HG03439 (cell line): ENCODE measurements around the gene PTK7.
A peak's percentile ranks its signal among the peaks of the same experiment; 100 is the strongest.
"Not testable (repeated sequence)": the region's sequence is repeated elsewhere in the genome, so short reads cannot be mapped to it uniquely, and the experiment has no call there.

ENCODE experiments used
- ATAC-seq: cut with Tn5 transposase; IDR thresholded peaks from one replicate; pipeline ENCODE4 v1.9.1; 2021; ENCODE audit warnings: mild to moderate bottlenecking, moderate library complexity; ENCODE audit not compliant: unreplicated experiment

PTK7 gene

GRCh38 chr6:43054206-43054943 lies 21.7 kb upstream of the PTK7 start:
- no peak for ATAC-seq

DNA sequence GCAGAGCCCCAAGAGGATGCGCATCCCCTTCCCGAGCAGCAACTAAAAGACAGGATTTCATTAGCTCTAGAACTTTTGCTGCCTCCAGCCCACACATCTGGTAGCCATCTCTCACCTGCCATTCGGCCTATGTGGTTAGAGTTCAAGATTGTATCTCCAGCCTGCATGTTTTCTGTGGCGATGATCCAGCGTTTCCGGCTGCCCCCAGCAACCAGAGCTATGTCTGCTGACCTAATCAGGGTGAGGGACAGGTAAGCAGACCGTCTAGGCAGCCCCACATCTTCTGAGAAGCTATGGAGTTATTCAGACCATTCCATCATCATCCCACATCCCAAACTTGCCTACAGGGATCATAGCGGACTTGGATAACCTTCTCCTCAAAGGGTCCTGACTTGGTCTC lies 20.1 kb upstream of the PTK7 start:
- ATAC-seq = no peak

DNA sequence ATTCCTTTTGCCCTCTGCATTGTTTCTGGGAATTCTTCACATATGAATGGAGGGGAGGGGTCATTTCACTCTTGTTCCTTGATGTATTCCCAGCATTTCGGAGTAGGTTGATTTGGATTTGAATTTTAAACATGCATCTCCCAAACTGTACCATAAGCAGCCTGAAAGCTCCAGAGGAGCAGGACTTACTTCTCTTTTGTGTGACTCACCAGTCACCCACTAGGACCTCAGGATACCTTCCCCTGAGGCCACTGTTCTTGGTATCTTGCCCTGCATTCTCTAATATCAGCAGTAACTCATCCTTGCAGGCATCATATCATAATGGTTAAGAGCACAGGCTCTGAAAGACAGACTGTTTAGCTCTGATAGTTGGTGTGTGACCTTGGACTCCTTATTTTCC lies 17.6 kb upstream of the PTK7 start:
- no peak for ATAC-seq

DNA sequence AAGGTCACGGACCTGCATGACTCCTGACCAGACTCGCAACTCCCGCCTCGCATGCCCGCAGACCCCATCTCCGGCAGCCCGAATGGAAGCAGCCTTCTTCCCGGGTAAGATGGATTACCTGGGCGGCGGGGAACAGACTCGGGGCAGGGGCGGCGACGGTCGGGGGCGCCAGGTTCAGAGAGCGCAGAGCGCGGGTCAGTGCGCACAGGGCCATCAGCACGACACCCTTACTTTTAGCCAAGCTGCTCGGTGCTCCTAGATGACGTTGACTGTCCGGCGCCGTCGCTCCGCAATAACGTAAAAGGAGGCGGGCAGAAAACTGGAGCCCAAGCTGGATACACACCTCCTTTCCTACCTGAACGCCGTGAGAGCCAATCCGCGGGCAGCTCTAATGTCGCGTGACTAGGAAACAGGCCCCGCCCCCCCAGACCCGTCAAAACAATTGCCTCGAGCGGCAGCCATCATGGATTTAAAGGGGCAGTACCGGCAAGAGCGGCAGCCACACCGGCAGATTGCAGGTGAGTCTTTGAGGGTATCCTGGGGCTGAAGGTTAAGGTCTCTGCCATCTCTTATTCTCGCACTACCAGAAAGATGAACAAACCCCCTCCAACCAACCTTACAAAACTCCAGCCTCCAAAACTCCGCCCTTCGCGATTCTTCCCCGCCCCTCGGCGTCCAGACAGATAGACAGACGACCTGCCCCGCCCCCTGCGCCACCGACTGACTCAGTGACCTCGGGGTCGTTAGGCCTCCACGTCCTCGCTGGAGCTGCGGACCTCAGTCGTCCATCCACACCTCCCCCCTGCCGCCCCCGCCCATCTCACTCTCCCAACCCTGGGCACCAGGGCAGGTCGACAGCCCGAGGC lies 16.7 kb upstream of the PTK7 start, which contains the start of the genes KLC4 and MRPL2:
Gene KLC4, plus strand, starts transcription at position 464 of the 866 bp plus-strand sequence. CDS start 1,705 bp downstream, outside the sequence.
Gene MRPL2, minus strand, starts transcription at position 267 of the 866 bp plus-strand sequence. Its CDS starts 53 bp downstream, at position 214.
- peak; percentile 90 for ATAC-seq

DNA sequence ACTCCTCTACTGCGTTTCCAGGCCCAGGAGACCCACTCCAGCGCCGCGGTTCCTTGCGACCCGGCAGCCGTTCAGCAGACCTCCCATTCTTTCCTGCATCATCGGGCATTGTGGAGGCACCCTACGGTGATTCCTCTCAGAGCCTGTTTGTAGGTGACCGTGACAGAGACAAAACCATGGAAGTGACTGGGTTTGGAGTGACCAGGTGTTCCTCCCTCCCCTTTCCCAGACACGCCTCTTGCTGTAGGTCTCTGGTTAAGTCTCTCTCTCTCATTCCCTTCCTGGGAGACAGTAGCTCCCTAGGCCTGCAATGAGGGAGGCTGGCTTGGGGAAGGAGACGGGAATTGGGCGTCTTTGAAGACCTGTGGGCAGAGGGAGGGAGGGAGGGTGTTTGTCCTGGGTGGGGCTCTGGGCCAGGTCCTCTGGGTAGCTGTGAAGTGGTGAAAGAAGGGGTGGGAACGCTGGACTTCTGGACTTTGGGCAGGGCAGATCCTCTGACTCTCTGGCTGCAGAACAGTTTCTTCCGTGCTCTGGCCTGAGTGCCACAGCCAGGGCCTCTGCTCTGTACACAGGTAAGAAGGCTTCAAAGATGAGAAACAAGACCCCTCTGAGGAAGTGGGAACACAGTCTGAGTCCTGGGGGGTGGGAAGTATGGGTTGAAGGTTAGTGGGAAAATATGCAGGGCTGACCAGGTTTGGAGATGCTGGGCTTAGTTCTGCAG lies 15.9 kb upstream of the PTK7 start:
- ATAC-seq = no peak

- no peak for ATAC-seq
These were observed 15.1 kb upstream of the PTK7 start for GRCh38 chr6:43060755-43061633.

GRCh38 chr6:43061861-43062260 lies 14.3 kb upstream of the PTK7 start:
- ATAC-seq = no peak

DNA sequence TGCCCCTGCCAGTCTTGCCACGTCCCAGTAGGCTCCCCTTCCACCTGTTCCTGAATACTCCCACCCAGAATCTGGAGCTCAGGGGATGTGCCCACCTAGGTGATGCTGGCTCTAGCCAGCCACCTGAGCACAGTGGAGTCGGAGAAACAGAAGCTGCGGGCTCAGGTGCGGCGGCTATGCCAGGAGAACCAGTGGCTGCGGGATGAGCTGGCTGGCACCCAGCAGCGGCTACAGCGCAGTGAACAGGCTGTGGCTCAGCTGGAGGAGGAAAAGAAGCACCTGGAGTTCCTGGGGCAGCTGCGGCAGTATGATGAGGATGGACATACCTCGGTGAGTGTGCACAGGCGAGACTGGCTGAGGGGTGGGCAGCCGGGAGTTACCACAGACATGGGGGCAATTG lies 13.3 kb upstream of the PTK7 start:
- ATAC-seq = no peak

DNA sequence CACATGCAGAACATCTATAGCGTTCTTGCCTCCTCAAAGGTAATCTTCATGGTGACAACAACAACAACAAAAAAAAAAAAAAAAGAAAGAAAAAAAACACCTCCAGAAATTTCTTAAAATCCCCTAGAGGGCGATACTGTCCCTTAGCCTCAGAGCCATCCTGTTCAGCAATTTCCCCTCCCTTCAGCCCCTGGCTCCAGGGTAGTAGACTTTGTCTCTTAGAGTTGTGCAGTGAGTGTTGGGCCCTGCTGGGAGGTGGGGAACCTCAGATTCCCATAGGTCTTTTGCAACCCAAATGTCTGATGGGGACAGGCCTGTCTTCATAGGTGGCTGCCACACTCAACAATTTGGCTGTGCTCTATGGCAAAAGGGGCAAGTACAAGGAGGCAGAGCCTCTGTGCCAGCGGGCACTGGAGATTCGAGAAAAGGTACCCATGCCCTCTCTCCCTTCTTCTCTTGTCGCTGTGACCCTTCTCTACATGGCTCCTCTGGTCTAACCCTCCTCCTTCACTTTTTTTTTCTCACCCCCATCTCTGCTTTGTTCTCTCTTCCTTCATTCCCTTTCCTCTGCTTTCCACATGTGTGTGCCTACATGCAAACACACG lies 6.0 kb upstream of the PTK7 start:
- no peak for ATAC-seq

DNA sequence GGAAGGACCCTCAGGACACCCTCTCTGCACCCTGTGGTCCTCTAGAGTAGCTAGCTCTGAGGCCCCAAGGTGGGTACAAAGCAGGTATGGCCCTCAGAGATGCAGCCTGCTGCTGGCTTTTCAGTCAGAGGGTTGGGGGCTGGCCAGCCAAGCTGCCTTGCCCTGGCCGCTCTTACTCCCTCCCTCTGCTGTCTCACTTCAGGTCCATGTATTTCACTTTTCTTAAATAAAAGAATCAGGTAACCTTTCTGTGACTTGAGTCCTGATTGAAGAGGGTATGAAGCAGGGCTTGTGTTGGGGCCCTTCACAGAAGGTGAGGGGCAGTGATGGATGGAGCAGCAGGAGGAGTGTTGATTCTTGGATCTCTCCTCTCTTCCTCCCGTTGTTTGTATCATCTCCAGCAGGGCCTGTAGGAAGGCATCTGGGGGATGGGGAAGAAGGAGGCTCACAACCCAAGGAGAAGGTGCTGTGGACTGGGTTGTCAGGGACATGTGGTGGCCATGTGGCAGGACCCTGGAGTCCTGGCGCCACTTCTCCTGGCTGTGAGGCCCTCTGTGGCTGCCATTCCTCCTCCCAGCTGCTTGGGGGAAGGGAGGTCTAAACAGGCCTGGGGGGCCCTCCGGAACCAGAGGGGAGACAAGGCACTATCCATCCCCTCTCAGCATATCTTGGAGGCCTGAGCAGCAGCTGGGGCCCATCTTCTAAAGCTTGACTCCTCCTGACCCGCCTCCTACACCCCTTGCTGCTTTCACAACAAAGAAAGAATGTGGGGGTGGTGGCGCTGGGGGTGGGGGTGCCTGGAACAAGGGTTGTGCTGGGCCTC lies 1.1 kb upstream of the PTK7 start:
- ATAC-seq = no peak

GRCh38 chr6:43076464-43077332 lies 584 bp downstream of the PTK7 start:
- ATAC-seq = no peak

- no peak for ATAC-seq
These were observed 1.3 kb downstream of the PTK7 start for GRCh38 chr6:43077333-43077809.

- no peak for ATAC-seq
These were observed 1.9 kb downstream of the PTK7 start for GRCh38 chr6:43077981-43078511.

- no peak for ATAC-seq
These were observed 2.6 kb downstream of the PTK7 start for GRCh38 chr6:43078691-43079090.

DNA sequence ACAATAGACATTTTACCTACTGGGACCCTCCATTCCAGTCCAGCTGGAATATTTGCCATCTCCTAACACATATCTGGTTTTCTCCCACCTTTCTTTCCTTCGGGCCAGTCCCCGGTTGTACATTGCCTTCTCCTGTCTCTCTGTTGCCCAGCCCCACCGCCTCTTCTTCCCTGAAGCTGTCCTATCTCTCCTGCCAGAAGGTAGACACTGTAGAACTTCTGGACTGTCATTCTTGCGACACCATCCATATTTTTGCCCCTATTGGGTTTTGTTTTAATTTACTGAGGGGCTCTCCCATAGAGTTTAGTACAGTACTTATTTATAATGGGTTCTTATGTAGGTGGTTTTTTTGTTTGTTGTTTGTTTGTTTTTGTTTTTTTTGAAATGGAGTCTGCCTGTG lies 4.9 kb downstream of the PTK7 start:
- ATAC-seq = no peak

DNA sequence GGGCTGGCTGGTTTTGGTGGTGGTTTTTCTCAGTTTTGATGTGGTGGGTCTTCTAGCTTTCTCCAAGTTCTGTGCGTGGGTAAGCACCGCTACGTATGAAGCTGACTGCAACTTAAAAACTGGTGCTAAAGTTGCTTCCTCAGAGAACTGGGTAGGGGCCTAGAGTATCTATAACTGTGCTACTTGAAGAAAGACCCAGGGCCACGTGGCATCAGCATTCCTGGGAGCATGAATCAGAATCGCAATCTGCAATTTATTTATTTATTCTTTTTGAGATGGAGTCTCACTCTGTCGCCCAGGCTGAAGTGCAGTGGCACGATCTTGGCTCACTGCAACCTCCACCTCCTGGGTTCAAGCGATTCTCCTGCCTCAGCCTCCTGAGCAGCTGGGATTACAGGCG lies 5.8 kb downstream of the PTK7 start:
- ATAC-seq = not testable (repeated sequence)

DNA sequence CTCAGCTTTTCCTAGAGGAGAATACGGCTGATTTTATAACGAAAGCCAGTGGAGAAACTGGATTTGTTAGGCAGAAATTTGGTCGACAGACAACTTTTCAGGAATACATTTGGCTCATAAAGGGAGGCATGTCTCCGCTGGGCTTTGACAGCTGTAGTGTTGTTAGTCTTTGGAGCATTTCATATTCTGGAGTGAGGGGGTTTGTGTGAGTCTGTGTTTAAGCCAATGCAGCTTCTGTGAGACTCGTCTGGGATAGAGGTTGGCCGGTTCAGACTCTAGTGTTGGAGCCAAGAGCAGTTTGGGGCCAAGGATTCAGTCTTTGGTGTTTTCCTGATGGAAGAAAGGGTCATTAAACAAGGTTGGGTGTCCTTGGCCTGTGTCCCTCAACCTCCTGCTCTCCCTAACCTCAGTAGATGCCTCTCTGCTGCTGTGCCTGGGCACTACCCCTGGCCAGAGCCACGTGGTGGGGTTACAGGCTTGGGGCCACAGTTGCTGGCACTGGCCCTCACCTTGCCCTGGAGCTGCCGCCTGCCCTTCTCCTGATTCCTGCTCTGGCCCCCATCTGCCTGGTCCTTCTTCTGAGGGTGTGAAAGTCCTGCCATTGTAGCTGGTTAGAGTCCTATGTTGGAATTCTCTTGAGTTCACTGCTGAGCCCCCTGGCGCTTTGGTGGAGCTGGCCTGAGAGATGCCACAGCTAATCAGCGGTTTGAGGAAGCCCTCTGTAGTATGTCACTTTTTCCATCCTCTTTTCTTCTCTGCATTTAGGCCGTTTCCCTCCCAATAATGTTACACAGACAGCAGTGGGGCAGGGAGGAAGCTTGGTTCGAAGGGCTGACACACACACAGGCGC lies 6.9 kb downstream of the PTK7 start:
- no peak for ATAC-seq
